Measurements from ENCODE around the gene TDRD3. TPM values are rescaled to one million over a fixed set of nuclear protein-coding genes. Genes with fewer than 3 reads are reported as not detected.

The TDRD3 gene
- total and polyA plus RNA-seq, 2 experiments from 2014 or later: 13.1 to 13.3 TPM

GRCh38 chr13:60386250-60386649, 10.8 kb upstream of the TDRD3 start:
- Histone ChIP-seq H3K9me2 (ENCODE audit: insufficient read depth) (no peaks in the 10 kb centered on the region), H3F3A (replicated peaks; ENCODE audit: low read depth) (no peaks in the 10 kb centered on the region), H3K4me3 (no peak overlapping the region), H4K20me1 (replicated peaks; ENCODE audit: insufficient read depth) (no peaks in the 10 kb centered on the region), H3K4me2 (0 out of 2 replicates have a peak overlapping the region, but pooled peaks have one; percentile 8), H3K36me3 (ENCODE audit: insufficient read depth) (no peaks in the 10 kb centered on the region), H3K27me3 (ENCODE audit: insufficient read depth) (no peaks in the 10 kb centered on the region), H3K4me1 (ENCODE audit: insufficient read depth) (peaks cover 11% of the 10 kb centered on the region), H3K79me2 (replicated peaks; ENCODE audit: insufficient read depth) (no peaks in the 10 kb centered on the region), H2AFZ (no peak overlapping the region), H3K27ac (ENCODE audit: low read depth) (no peak overlapping the region)
- DNase-seq (ENCODE audit: low spot score) (no peak), ATAC-seq (no peak)
- Mint-ChIP-seq H3K27ac (no peak overlapping the region; the same call in 1 of the 2 replicates), H3K9me3 (no peaks in the 10 kb centered on the region), H3K4me3 (no peak overlapping the region), H3K36me3 (ENCODE audit: low read depth) (no peaks in the 10 kb centered on the region), H3K4me1 (peaks cover 13% of the 10 kb centered on the region; the same call in 2 of the 3 replicates), H3K27me3 (ENCODE audit: insufficient read depth, low read depth, poor library complexity) (peaks cover 2% of the 10 kb centered on the region)
- TF ChIP-seq REST (IDR thresholded peaks at IDR 0.05; ENCODE audit: unreplicated experiment) (no peak), STAT1 (IDR thresholded peaks at IDR 0.05; ENCODE audit: unreplicated experiment) (no peak), ZNF114 (CRISPR knock-in tag; IDR thresholded peaks at IDR 0.05) (no peak), POLR2AphosphoS5 (IDR thresholded peaks at IDR 0.05; ENCODE audit: low read depth) (no peak), JUNB (IDR thresholded peaks at IDR 0.05; ENCODE audit: unreplicated experiment) (no peak), ZNF331 (CRISPR knock-in tag; IDR thresholded peaks at IDR 0.05; ENCODE audit: low read depth) (no peak), CTCF (conservative IDR thresholded peaks at IDR 0.05; ENCODE audit: low read depth in 2 of 2) (no peak), EZH2phosphoT487 (IDR thresholded peaks at IDR 0.05; ENCODE audit: unreplicated experiment) (no peak), NANOG (IDR thresholded peaks at IDR 0.05; ENCODE audit: borderline replicate concordance) (no peak), ETS1 (IDR thresholded peaks at IDR 0.05) (no peak), ZNF462 (CRISPR knock-in tag; IDR thresholded peaks at IDR 0.05) (no peak), CREB1 (CRISPR knock-in tag; IDR thresholded peaks at IDR 0.05; ENCODE audit: low read depth) (no peak), EZH2 (IDR thresholded peaks at IDR 0.05; ENCODE audit: low read depth, unreplicated experiment) (no peak)

All from GM23338 (cell line).